ENCODE data around the gene NXT1.
A peak's percentile ranks its signal among the peaks of the same experiment; 100 is the strongest.
"Not testable (repeated sequence)": the region's sequence is repeated elsewhere in the genome, so short reads cannot be mapped to it uniquely, and the experiment has no call there.

Gene NXT1

DNA sequence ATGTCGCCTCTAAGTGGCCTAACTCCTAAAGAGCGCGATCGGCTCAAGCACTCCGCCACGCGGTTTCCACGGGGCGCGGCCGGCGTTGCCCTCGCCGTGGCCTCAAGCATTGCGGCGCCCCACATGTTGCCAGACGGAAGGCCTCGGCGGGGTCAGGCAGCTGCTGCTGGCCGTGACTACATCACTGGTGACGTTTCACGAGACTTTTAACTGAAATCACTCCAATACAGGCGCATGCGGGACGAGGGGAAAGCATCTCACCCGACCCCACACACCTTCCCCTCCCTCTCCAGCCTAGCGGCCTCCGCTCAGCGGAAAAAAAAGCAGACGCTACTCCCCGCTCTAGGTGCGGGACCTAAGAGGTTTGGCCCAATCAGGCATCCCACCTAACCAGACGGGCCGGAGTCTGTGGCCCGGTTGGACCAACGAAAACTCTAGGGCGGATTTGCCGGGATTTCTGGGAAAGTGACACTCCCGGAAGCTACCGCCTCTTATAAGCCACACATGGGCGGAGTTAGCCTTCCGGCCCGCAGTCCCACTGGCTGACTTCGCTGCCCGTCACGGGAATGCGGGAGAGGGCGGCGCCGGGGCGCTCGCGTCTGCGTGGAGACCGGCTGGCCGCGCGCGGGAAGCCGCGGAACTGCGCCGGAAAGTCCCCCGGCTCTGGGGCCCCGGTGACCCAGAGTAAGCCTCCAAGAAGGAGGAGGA is at the start of gene NXT1:
Gene NXT1, plus strand, starts transcription at position 596 of the 708 bp plus-strand sequence. CDS start 3,251 bp downstream, outside the sequence.
- peak; percentile 98 for DNase-seq (ENCODE audit: low read depth in 2 of 2)

GRCh38 chr20:23301436-23302050 is 49.0 kb upstream of the NXT1 start:
- DNase-seq (ENCODE audit: low read depth in 2 of 2) = no peak

DNA sequence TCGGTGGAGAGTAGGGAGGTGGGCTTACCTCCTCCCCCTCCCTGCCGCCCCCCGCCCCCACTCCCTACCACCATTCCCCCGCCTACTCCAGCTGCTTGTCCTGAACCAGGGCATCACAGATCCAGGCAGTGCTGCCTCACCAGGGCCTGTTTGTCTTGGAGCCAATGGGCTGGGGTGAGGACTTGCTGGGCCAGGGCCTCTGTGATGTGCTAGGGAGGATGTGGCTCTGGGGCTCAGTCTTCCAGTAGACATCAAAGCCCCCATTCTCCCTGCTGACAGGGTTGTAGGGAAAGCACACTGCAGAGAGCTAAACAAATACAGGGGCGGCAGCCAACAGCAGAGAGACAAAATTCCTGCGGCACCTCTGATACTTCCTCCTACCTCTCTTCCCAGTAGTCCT is 48.2 kb upstream of the NXT1 start:
- no peak for DNase-seq (ENCODE audit: low read depth in 2 of 2)

GRCh38 chr20:23302801-23303200 is 47.8 kb upstream of the NXT1 start:
- DNase-seq (ENCODE audit: low read depth in 2 of 2) = no peak

DNA sequence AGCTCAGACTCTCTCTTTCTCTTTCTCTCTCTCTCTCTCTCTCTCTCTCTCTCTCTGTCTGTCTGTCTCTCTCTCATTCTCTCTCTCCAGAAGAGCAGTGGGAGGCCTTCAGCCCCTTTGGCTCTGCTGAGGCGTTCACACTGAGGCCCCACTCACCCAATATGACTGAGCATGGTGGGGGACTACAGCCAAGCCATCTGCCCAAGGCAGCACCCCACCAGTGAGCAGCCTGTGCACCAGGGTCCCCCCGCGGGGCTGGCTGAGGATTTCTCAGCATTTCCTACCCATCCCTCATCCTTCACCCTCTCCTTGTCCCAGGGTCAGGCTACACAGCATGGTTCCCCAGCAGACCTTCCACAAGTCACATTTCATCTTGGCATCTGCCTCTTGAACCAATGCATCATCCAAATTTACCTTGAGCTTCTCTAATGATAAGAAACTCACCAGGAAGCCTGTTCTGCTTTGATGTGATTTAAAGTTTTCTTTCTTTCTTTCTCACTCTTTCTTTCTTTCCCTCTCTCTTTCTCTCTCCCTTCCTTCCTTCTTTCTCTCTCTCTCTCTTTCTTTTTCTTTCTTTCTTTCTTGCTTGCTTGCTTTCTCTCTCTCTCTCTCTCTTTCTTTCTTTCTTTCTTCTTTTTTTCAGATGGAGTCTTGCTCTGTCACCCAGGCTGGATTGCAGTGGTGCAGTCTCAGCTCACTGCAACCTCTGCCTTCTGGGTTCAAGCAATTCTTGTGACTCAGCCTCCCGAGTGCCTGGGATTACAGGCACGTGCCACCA is 47.1 kb upstream of the NXT1 start:
- no peak for DNase-seq (ENCODE audit: low read depth in 2 of 2)

- no peak for DNase-seq (ENCODE audit: low read depth in 2 of 2)
Measured at GRCh38 chr20:23304616-23305015, 46.0 kb upstream of the NXT1 start.

GRCh38 chr20:23305098-23305497 is 45.5 kb upstream of the NXT1 start:
- no peak for DNase-seq (ENCODE audit: low read depth in 2 of 2)

- not testable (repeated sequence) for DNase-seq (ENCODE audit: low read depth in 2 of 2)
Measured at GRCh38 chr20:23307393-23307792, 43.2 kb upstream of the NXT1 start.

DNA sequence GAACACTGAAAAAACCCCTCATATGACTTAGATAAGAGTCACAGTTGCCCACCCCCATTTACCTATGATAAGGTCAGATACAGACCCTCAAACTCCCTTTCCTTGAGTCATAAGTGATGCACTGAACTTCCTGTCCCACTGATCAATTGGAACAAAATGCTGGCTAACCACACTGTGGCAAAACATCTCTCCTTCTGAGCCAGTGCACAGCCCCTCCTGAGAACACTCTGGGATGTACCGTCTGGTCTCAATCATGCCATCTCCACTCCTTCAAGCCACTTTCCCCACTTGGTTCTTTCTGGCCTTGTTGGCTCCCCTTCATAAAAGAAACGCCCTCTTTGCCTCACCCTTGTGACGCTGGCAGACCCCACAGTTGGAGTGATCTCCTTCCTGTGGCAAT is 42.6 kb upstream of the NXT1 start:
- no peak for DNase-seq (ENCODE audit: low read depth in 2 of 2)

DNA sequence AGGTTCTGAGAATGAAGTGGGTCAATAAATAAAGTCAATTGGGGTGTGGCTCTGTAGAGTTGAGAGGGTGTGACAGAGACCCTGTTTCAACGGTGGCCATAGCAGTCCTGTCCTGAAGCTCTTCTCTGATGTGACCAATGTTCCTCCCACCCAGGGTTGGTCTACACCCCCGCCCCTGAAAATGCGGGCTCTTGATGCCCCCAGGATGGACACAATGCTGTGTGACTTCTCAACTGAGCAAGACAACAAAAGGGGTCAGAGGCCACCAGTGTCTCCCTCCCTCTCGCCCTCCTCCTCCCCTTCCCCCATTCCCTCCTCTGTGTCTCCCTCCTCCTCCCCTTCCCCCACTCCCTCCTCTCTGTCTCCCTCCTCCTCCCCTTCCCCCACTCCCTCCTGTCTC is 41.7 kb upstream of the NXT1 start:
- DNase-seq (ENCODE audit: low read depth in 2 of 2) = no peak

DNA sequence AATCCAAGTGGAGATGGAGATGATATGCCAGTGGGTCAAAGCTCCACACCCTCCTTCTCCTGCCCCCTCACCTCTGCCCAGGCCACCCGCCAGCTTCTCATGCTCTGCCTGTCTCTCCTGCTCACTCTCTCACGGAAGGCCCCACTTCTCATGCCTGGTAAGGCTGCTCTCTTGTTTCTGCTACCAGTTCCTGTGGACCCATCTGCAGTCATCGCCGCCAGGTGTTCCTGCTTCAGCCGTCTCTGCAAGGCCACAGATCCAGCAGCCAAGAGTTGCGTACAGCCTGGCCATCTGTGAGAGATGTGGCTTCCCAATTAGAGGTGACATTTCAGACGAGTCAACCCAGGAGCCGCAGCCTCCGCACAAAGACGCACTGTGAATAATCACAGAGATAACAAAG is 40.8 kb upstream of the NXT1 start:
- DNase-seq (ENCODE audit: low read depth in 2 of 2) = no peak

DNA sequence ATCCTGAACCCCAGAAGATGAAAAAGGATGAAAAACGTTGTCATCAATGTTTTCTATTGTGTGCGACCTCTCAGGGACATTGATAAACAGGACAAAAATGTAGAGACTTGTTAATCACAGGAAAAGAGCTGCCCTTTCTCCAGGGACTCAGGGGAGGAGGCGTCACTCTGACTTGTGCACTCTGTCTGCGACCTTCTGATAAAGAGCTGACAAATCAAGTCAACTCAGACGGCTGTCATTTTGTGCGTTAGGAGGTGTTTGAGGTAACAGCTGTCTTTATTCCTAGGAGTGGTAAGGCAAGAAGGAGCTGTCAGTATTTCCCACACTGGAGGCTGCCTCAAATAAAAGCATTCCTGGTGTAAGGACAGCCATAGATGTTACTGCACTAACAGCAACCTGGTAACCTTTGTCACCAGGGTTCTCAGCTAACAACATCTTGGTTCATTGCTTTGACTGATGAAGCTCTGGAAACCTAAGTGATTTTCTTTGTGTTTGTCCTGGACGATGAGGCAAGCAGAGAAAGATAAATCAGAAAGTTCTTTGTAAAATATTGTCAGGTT is 38.6 kb upstream of the NXT1 start:
- no peak for DNase-seq (ENCODE audit: low read depth in 2 of 2)

- DNase-seq (ENCODE audit: low read depth in 2 of 2) = no peak
Measured at GRCh38 chr20:23313271-23313670, 37.3 kb upstream of the NXT1 start.

- DNase-seq (ENCODE audit: low read depth in 2 of 2) = no peak
Measured at GRCh38 chr20:23314699-23315098, 35.9 kb upstream of the NXT1 start.

DNA sequence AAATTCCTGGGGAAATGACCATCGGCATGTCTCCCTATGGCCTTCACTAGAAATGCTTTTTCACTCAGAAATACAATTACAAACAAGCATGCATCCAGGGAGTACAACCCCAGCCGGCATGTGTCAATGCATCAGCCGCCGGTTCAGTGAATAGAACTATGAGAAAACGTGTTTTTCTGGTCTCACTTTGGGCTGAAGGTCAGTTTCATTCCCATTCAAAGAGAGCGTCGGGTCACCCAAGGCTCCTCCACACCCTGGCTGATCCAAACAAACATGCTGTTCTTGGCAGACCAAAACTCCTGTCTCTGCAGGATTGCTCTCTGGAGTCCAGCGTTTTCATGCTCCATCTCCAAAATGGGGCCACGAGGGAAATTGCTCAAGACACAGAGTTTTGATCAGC is 35.5 kb upstream of the NXT1 start:
- DNase-seq (ENCODE audit: low read depth in 2 of 2) = no peak

- DNase-seq (ENCODE audit: low read depth in 2 of 2) = no peak
Measured at GRCh38 chr20:23316626-23317025, 34.0 kb upstream of the NXT1 start.

DNA sequence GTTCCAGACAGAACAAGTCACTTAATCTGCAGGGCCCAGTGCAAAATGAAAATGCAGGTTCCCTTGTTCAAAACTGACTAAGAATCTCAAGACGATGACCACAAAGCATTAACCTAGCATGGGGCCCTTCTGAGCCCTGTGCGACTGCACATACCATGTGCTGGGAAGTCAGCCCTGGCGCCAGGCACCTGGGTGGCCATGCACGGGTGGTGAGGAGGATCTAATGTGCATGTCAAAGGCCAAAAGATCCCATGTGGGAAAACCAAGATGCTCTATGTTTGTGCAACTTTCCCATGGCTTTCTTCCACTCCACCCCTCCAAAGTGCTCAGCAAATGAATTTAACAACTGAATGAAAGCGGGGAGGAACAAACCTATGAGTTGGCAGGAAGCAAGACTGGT is 33.5 kb upstream of the NXT1 start:
- no peak for DNase-seq (ENCODE audit: low read depth in 2 of 2)

GRCh38 chr20:23318347-23318746 is 32.2 kb upstream of the NXT1 start:
- DNase-seq (ENCODE audit: low read depth in 2 of 2) = no peak

DNA sequence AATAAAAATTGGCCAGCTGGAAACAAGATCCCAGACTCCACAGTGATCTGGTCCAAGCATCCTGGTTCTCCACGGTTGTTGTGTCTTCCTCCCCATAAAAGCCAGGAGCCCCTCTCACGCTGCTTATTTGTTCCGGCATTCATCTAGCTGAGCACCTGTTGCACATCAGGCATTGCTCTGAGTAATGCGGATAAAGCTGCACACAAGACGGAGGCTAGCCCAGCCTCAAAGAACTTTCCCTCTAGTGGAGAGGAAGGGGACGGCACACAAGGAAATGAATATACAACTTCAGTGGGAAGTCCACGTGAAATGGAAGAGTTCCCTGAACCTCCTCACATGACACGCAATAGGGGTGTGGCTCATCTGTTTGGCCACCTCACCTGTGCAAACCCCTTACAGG is 30.3 kb upstream of the NXT1 start:
- no peak for DNase-seq (ENCODE audit: low read depth in 2 of 2)

DNA sequence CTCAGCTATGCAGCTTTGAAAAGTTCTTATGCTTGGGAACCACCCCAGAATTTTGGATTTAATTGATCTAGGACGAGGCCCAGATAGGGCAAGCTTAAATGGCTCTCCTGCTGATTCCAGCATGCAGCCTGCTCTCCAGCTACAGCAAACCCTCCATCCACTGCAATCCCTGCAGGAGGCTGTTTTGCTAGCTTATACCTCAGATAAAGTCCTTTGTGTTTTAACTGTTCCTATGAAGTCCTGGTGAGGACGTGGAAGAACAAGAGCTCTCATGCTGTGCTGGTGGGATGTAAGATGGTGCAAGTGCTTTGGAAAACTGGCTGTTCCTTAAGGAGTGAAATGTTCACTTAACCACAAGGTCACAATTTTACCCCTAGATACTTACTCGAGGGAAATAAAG is 25.5 kb upstream of the NXT1 start:
- DNase-seq (ENCODE audit: low read depth in 2 of 2) = no peak

DNA sequence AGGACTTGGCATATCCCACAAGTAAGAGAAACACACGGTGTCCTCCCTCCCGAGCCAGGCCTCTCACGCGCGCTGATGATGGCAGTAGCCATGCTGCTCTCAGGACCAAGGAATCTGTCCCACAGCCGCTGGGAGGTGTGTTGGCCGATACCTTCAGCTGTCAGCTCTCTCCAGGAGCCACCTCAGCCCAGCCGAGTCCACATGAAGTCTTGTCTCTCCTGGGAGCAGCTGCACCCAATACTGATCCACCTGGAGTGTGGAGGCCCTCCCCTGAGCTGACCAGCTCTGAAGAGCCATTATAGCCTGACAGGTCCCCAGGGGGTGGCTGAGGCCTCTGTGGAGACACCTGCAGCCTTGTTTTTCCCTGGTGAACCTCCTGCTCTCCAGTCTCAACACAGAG is 23.8 kb upstream of the NXT1 start:
- no peak for DNase-seq (ENCODE audit: low read depth in 2 of 2)

DNA sequence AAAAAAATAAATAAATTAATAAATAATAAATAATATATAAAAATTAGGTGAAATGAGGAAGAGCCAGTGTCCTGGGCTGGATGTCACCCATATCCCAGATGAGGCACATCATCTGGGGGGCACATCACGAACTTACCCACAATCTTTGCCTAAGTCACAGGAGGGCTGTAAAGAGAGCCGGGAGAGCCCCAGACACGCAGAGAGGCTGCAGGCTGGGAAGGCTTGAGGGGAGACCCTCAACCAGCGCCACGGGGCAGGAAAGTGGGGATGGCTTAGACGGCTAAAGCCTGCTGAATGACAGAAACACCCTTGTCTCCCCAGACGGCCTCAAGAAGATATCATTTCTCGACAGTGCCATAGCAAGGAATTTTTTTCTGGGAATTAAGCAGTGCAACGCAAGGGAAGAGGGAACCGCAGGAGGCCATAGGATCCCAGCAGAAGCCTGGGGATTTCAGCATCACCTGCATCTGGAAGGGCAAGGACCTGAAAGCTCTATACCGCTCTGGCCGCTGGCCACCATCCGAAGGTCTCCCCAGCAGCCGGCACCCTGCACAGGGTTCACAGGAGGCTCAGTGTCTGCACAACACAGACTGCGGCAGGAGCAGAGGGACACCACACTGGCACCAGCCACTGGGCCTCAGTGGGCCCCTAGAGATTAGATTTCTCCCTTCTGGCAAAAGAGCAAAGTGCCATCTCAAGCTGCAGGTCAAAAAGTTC is 22.8 kb upstream of the NXT1 start:
- DNase-seq (ENCODE audit: low read depth in 2 of 2) = no peak
